Measurements from ENCODE around the gene COPE. TPM values are rescaled to one million over a fixed set of nuclear protein-coding genes. Genes with fewer than 3 reads are reported as not detected.

The COPE gene
- total and polyA plus RNA-seq, 2 experiments from 2014 or later: 322 to 347 TPM

- in situ Hi-C loops (cut with MboI): no loop called here
- Histone ChIP-seq H3K27me3 (replicated peaks; ENCODE audit: insufficient read depth) (no peaks in the 10 kb centered on the region), H3K4me1 (ENCODE audit: insufficient read depth) (peaks cover 39% of the 10 kb centered on the region), H3K9me3 (ENCODE audit: low read depth) (no peaks in the 10 kb centered on the region), H3K4me3 (no peak overlapping the region), H3K27ac (peak overlapping the region; percentile 90), H3K36me3 (ENCODE audit: low read depth) (peaks cover 15% of the 10 kb centered on the region; the same call in 1 of the 2 replicates), H2AFZ (no peak overlapping the region), H4K20me1 (ENCODE audit: insufficient read depth) (peaks cover 4% of the 10 kb centered on the region; the same call in 1 of the 2 replicates), H3K9me2 (ENCODE audit: insufficient read depth) (no peaks in the 10 kb centered on the region), H3K9ac (peak overlapping the region; percentile 75; the same call in 1 of the 2 replicates), H3F3A (ENCODE audit: insufficient read depth) (peaks cover 43% of the 10 kb centered on the region), H3K4me2 (ENCODE audit: unreplicated experiment) (no peak overlapping the region), H3K79me2 (ENCODE audit: insufficient read depth) (peaks cover 84% of the 10 kb centered on the region)
- DNase-seq: no peak
- TF ChIP-seq EZH2 (IDR thresholded peaks at IDR 0.05; ENCODE audit: insufficient read depth, poor library complexity, severe bottlenecking) (no peak), EZH2phosphoT487 (IDR thresholded peaks at IDR 0.05; ENCODE audit: insufficient read depth, low read depth) (no peak)
- WGBS, 2 experiments (ENCODE audit: low coverage in 1 of 2, low lambda C conversion rate in 2 of 2, missing lambda C conversion rate in 2 of 2): 90 to 92% methylated on average over 25 to 26 of the region's 27 CpGs
Measured at GRCh38 chr19:18850471-18851375, 68.5 kb downstream of the COPE start.

- WGBS, 2 experiments (ENCODE audit: low coverage in 1 of 2, low lambda C conversion rate in 2 of 2, missing lambda C conversion rate in 2 of 2): 52 to 54% methylated on average over 16 of the region's 16 CpGs
- in situ Hi-C loops (cut with MboI): loop anchor here (10.0 to 25.0 kb wide), 2 partner anchors 245 to 388 kb away; partner anchors contain the start of gene CRLF1
- H3K36me3 ChIP-seq (ENCODE audit: low read depth): peaks cover 15% of the 10 kb centered on the region; the same call in 1 of the 2 replicates
Measured at GRCh38 chr19:18849838-18850400, 69.3 kb downstream of the COPE start.

More at GRCh38 chr19:18849838-18850400, 69.3 kb downstream of the COPE start:
- Histone ChIP-seq H3K79me2 (ENCODE audit: insufficient read depth) (peaks cover 84% of the 10 kb centered on the region), H3K27ac (peak overlapping the region; percentile 90), H3K27me3 (replicated peaks; ENCODE audit: insufficient read depth) (no peaks in the 10 kb centered on the region), H3K4me3 (0 out of 2 replicates have a peak overlapping the region, but pooled peaks have one; percentile 2), H2AFZ (no peak overlapping the region), H3K9ac (peak overlapping the region; percentile 75), H3K9me3 (ENCODE audit: low read depth) (no peaks in the 10 kb centered on the region), H3K4me1 (ENCODE audit: insufficient read depth) (peaks cover 39% of the 10 kb centered on the region), H3K9me2 (ENCODE audit: insufficient read depth) (no peaks in the 10 kb centered on the region), H3K4me2 (ENCODE audit: unreplicated experiment) (peak overlapping the region; percentile 73), H3F3A (ENCODE audit: insufficient read depth) (peaks cover 43% of the 10 kb centered on the region), H4K20me1 (ENCODE audit: insufficient read depth) (peaks cover 7% of the 10 kb centered on the region; the same call in 1 of the 2 replicates)
- TF ChIP-seq EZH2 (IDR thresholded peaks at IDR 0.05; ENCODE audit: insufficient read depth, poor library complexity, severe bottlenecking) (no peak), EZH2phosphoT487 (IDR thresholded peaks at IDR 0.05; ENCODE audit: insufficient read depth, low read depth) (no peak)
- no peak for DNase-seq

Other genes starting within 250 kb of the COPE start
- gene CRTC1, start 235.7 kb downstream of the COPE start, total RNA-seq (2014; rRNA removed; shearing (Covaris generic)): 1.2 and 1.4 TPM in 2 replicates
- 4.0 and 5.1 TPM in 2 replicates for gene CRTC1, start 235.7 kb downstream of the COPE start, polyA plus RNA-seq (2016; fragmentation: Nextera tagmentation; extraction: Ambion mirVana)
- 93.8 and 96.6 TPM in 2 replicates for gene COMP, start 128.1 kb downstream of the COPE start, total RNA-seq (2014; rRNA removed; shearing (Covaris generic))
- gene COMP, start 128.1 kb downstream of the COPE start, polyA plus RNA-seq (2016; fragmentation: Nextera tagmentation; extraction: Ambion mirVana): 252 and 257 TPM in 2 replicates
- 51.7 and 57.4 TPM in 2 replicates for gene UPF1, start 87.4 kb downstream of the COPE start, total RNA-seq (2014; rRNA removed; shearing (Covaris generic))
- gene UPF1, start 87.4 kb downstream of the COPE start, polyA plus RNA-seq (2016; fragmentation: Nextera tagmentation; extraction: Ambion mirVana): 3.5 and 4.3 TPM in 2 replicates
- 0.25 and 0.54 TPM in 2 replicates for gene CERS1, start 23.2 kb downstream of the COPE start, total RNA-seq (2014; rRNA removed; shearing (Covaris generic))
- 0.38 and 0.54 TPM in 2 replicates for gene CERS1, start 23.2 kb downstream of the COPE start, polyA plus RNA-seq (2016; fragmentation: Nextera tagmentation; extraction: Ambion mirVana)
- gene DDX49, start 328 bp upstream of the COPE start, total RNA-seq (2014; rRNA removed; shearing (Covaris generic)): 71.6 and 76.0 TPM in 2 replicates
- 53.4 and 56.5 TPM in 2 replicates for gene DDX49, start 328 bp upstream of the COPE start, polyA plus RNA-seq (2016; fragmentation: Nextera tagmentation; extraction: Ambion mirVana)
- gene HOMER3, start 21.8 kb upstream of the COPE start, total RNA-seq (2014; rRNA removed; shearing (Covaris generic)): 107 and 134 TPM in 2 replicates
- 64.6 and 65.1 TPM in 2 replicates for gene HOMER3, start 21.8 kb upstream of the COPE start, polyA plus RNA-seq (2016; fragmentation: Nextera tagmentation; extraction: Ambion mirVana)
- gene SUGP2, start 114.1 kb upstream of the COPE start, total RNA-seq (2014; rRNA removed; shearing (Covaris generic)): 27.6 and 29.7 TPM in 2 replicates
- 26.7 and 28.8 TPM in 2 replicates for gene SUGP2, start 114.1 kb upstream of the COPE start, polyA plus RNA-seq (2016; fragmentation: Nextera tagmentation; extraction: Ambion mirVana)
- gene ARMC6, start 114.2 kb upstream of the COPE start, total RNA-seq (2014; rRNA removed; shearing (Covaris generic)): 43.1 and 45.0 TPM in 2 replicates
- 23.9 and 26.0 TPM in 2 replicates for gene ARMC6, start 114.2 kb upstream of the COPE start, polyA plus RNA-seq (2016; fragmentation: Nextera tagmentation; extraction: Ambion mirVana)
- gene SLC25A42, start 144.6 kb upstream of the COPE start, total RNA-seq (2014; rRNA removed; shearing (Covaris generic)): 6.9 and 7.3 TPM in 2 replicates
- 4.8 and 5.9 TPM in 2 replicates for gene SLC25A42, start 144.6 kb upstream of the COPE start, polyA plus RNA-seq (2016; fragmentation: Nextera tagmentation; extraction: Ambion mirVana)
- 33.7 and 36.8 TPM in 2 replicates for gene TMEM161A, start 219.1 kb upstream of the COPE start, total RNA-seq (2014; rRNA removed; shearing (Covaris generic))
- 29.1 and 32.5 TPM in 2 replicates for gene TMEM161A, start 219.1 kb upstream of the COPE start, polyA plus RNA-seq (2016; fragmentation: Nextera tagmentation; extraction: Ambion mirVana)

Data from GM23248 (cell line).